Medulla oblongata (tissue), 1 donor: Measurements from ENCODE around the gene ARIH2.
"Not testable (repeated sequence)": the region's sequence is repeated elsewhere in the genome, so short reads cannot be mapped to it uniquely, and the experiment has no call there.

Experiments used
- DNase-seq: peaks from one replicate; pipeline ENCODE4 v3.0.0-alpha.2; 2015; ENCODE audit errors: extremely low spot score

Gene ARIH2

GRCh38 chr3:49004352-49005302, 86.0 kb downstream of the ARIH2 start:
- DNase-seq, result no peak

- DNase-seq, result no peak
Observed at GRCh38 chr3:49005303-49005680, 86.7 kb downstream of the ARIH2 start.

GRCh38 chr3:49005998-49006397, 87.4 kb downstream of the ARIH2 start:
- no peak for DNase-seq

- peak; percentile 59 for DNase-seq
Observed at GRCh38 chr3:49006408-49007067, 87.9 kb downstream of the ARIH2 start.

GRCh38 chr3:49007068-49007770, 88.6 kb downstream of the ARIH2 start, which contains the start of gene WDR6:
WDR6 (plus strand) TSS chr3:49007391; CDS start chr3:49007432, 41 bp downstream.
- DNase-seq, result peak; percentile 97

- peak; percentile 86 for DNase-seq
Observed at GRCh38 chr3:49007771-49008528, 89.3 kb downstream of the ARIH2 start.

GRCh38 chr3:49008627-49009026, 90.0 kb downstream of the ARIH2 start:
- not testable (repeated sequence) for DNase-seq

- DNase-seq, result no peak
Observed at GRCh38 chr3:49009396-49009795, 90.8 kb downstream of the ARIH2 start.

- no peak for DNase-seq
Observed at GRCh38 chr3:49012441-49013017, 93.9 kb downstream of the ARIH2 start.

GRCh38 chr3:49013113-49013737, 94.6 kb downstream of the ARIH2 start:
- no peak for DNase-seq

- no peak for DNase-seq
Observed at GRCh38 chr3:49013738-49014660, 95.4 kb downstream of the ARIH2 start.

GRCh38 chr3:49015072-49015471, 96.4 kb downstream of the ARIH2 start:
- DNase-seq, result no peak

GRCh38 chr3:49015765-49016164, 97.1 kb downstream of the ARIH2 start:
- DNase-seq, result no peak

GRCh38 chr3:49016414-49017228, 98.0 kb downstream of the ARIH2 start:
- no peak for DNase-seq

GRCh38 chr3:49017229-49017970, 98.8 kb downstream of the ARIH2 start:
- no peak for DNase-seq

GRCh38 chr3:49017971-49018706, 99.5 kb downstream of the ARIH2 start, which contains the start of gene DALRD3:
DALRD3 (minus strand) TSS chr3:49018580; CDS start chr3:49018564, 16 bp downstream.
- peak; percentile 81 for DNase-seq

GRCh38 chr3:49018707-49019006, 100.0 kb downstream of the ARIH2 start:
- no peak for DNase-seq
